ELR (cell line): ENCODE measurements around the gene TEX10.
A peak's percentile ranks its signal among the peaks of the same experiment; 100 is the strongest.
"Not testable (repeated sequence)": the region's sequence is repeated elsewhere in the genome, so short reads cannot be mapped to it uniquely, and the experiment has no call there.

Experiments used
- DNase-seq: peaks from one replicate; pipeline ENCODE4 v3.0.0-alpha.2; 2015; ENCODE audit warnings: low read depth

TEX10 gene

GRCh38 chr9:100352727-100353505, at the start of gene TEX10:
TSS of gene TEX10 (minus strand) at chr9:100352942. CDS start at chr9:100349363, 3,579 bp downstream.
- DNase-seq: peak; percentile 92

- no peak for DNase-seq
These were observed 48.3 kb upstream of the TEX10 start for GRCh38 chr9:100401042-100401441.

GRCh38 chr9:100397529-100398266, 45.0 kb upstream of the TEX10 start:
- no peak for DNase-seq

- DNase-seq: no peak
These were observed 44.0 kb upstream of the TEX10 start for GRCh38 chr9:100396769-100397168.

- DNase-seq: peak; percentile 15
These were observed 42.1 kb upstream of the TEX10 start for GRCh38 chr9:100394816-100395215.

GRCh38 chr9:100394032-100394695, 41.4 kb upstream of the TEX10 start:
- no peak for DNase-seq

GRCh38 chr9:100392989-100393388, 40.2 kb upstream of the TEX10 start:
- not testable (repeated sequence) for DNase-seq

GRCh38 chr9:100379862-100380261, 27.1 kb upstream of the TEX10 start:
- DNase-seq: peak; percentile 93

- peak; percentile 24 for DNase-seq
These were observed 24.3 kb upstream of the TEX10 start for GRCh38 chr9:100377015-100377414.

GRCh38 chr9:100375658-100376057, 22.9 kb upstream of the TEX10 start:
- no peak for DNase-seq

GRCh38 chr9:100372648-100373047, 19.9 kb upstream of the TEX10 start:
- no peak for DNase-seq

- DNase-seq: peak; percentile 10
These were observed 17.5 kb upstream of the TEX10 start for GRCh38 chr9:100370064-100370723.

- no peak for DNase-seq
These were observed 15.9 kb upstream of the TEX10 start for GRCh38 chr9:100368672-100369071.

- DNase-seq: no peak
These were observed 13.4 kb upstream of the TEX10 start for GRCh38 chr9:100366121-100366520.

GRCh38 chr9:100364013-100364412, 11.3 kb upstream of the TEX10 start:
- DNase-seq: no peak

- no peak for DNase-seq
These were observed 6.3 kb upstream of the TEX10 start for GRCh38 chr9:100359057-100359456.

- no peak for DNase-seq
These were observed 4.8 kb upstream of the TEX10 start for GRCh38 chr9:100357501-100357900.

GRCh38 chr9:100355561-100355960, 2.8 kb upstream of the TEX10 start:
- DNase-seq: no peak

GRCh38 chr9:100354121-100354800, 1.5 kb upstream of the TEX10 start:
- DNase-seq: peak; percentile 16

- DNase-seq: peak; percentile 53
These were observed 478 bp downstream of the TEX10 start for GRCh38 chr9:100352201-100352726.

- no peak for DNase-seq
These were observed 1.2 kb downstream of the TEX10 start for GRCh38 chr9:100351508-100351907.
